Lung microvascular endothelial cell (primary cell): ENCODE measurements around the gene CDAN1. TPM values are rescaled to one million over a fixed set of nuclear protein-coding genes. Genes with fewer than 3 reads are reported as not detected.
A peak's percentile ranks its signal among the peaks of the same experiment; 100 is the strongest.

Experiments used
- DNase-seq, 2 donors: peaks; one replicate each; pipeline versions ENCODE4 v3.0.0 to v3.0.0-alpha.2; 2010; ENCODE audit warnings: low read depth in 2 of 2
- total RNA-seq: library from RNA; depleted of rRNA; stranded (reverse); fragments of >200 nt; gene quantifications from 2 replicates; pipeline ENCODE4 v1.2.1, GENCODE V29; 2014

CDAN1 gene
- total RNA-seq, 1 donor from 2014 or later, result 8.9 TPM

DNA sequence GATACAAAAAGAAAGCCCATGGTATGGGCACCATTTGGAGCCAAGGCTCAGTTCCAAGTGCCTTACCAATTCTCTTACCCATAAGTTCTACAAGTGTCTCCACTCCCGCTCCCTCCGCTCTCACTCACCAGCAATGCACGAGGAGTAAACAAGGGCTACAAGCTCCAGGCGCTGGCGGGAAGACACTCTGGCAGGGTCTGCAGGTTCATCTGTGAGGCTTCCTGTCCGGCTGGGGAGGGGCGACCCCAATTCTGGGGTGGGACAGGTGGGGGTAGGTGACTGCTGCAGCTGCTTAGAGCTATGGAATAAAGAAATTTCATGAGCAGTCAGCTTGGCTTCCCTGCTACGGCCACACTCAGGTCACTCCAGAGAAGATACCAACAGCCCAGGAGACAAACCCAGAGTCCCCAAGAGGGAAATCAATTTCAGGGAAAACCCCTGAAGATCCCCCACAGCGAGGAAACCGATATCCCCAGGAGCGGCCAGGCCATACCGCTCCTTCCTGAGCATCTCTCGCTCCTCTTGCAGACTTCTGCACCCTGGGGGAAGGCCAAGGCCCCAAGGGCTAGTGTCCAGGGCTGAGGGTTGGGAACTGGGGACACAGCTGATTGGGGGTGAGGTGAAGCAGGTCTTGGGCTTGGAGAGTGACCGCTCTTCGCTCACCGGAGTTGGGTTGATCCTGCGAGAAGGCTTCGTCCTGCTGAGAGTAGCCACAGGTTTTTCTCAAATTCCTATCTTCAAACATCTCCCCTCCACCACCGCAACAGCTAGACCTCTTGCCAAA, 1.4 kb downstream of the CDAN1 start:
- DNase-seq, result no peak

- DNase-seq, result no peak
Observed at GRCh38 chr15:42734076-42734672, 2.8 kb downstream of the CDAN1 start.

DNA sequence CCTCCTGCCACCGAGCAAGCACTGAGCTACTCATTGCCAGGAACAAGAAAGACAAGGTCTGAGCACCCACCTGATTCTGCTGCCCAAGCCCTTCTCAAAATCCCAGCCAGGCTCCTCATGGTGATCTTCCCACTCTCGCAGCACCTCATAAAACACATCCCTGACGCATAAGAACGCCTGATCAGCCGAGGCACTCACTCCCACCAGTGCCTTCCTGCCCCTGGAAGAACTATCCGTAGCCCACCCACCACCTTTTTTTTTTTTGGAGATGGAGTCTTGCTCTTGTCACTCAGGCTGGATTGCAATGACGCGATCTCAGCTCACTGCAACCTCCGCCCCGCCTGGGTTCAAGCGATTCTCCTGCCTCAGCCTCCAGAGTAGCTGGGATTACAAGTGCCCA, 3.9 kb downstream of the CDAN1 start:
- DNase-seq, result no peak

GRCh38 chr15:42732095-42732827, 4.7 kb downstream of the CDAN1 start:
- DNase-seq, result no peak

DNA sequence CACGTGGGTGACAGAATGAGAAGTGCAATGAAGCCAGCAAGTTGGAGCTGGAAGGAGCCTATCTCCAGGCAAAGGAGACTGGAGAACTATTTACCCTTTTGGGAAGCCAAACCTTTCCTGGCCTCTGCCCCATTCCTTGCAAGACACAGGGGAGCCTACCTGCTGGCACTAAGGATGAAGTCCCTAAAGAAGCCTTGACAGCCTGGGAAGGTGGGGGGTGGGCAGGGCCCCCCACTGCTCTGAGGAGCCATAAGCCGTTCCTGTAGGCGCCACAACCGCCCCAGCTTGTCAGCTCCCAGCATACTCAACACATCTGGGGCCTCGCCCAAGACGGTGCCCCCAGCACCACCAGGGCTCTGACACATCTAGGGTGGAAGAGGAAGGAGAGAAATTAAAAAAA, 5.5 kb downstream of the CDAN1 start:
- DNase-seq, result no peak

GRCh38 chr15:42730536-42730935, 6.4 kb downstream of the CDAN1 start:
- no peak for DNase-seq

- DNase-seq, result no peak
Observed at GRCh38 chr15:42730135-42730534, 6.8 kb downstream of the CDAN1 start.

- DNase-seq, result no peak
Observed at GRCh38 chr15:42729409-42729808, 7.5 kb downstream of the CDAN1 start.

DNA sequence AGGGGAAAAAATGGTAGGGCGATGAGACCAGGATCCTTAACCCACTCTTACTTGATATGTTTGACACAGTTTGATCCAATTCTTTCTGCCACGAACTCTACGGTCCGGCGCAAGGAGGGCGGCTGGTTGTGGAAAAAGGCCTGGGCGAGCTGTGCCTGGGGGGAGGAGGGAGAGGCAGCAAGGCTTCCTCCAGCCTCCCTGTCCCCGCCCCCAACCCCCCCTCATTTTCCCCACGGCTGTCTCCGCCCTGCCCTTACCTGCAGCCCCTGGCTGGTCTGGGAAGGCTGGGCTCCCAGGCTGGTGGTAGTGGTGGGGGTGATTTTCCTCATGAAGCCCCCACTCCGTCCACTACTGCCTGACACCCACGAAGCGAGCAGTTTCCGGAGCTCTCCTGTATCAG, 8.0 kb downstream of the CDAN1 start:
- no peak for DNase-seq

DNA sequence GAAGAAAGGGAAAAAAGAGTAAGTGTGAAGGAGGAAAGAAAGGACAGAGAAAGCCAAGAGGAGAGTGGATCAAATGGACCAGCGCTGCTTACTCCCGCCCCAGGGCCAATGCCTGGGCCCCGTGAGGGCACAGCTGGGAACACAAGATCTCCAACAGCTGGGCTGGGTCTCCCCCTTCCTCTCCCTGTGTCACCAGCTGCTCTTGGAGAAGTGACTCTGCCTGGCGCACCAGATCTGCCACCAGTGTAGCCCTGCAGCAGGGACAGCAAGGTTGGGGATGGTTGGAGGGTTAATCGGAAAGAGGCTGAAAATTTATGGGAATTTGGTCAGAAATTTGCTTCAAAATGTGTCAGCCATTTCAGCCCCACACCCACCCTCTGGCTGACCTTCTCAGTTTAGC, 8.4 kb downstream of the CDAN1 start:
- DNase-seq, result no peak

GRCh38 chr15:42727750-42728381, 9.1 kb downstream of the CDAN1 start:
- DNase-seq, result no peak

- no peak for DNase-seq
Observed at GRCh38 chr15:42726114-42726513, 10.8 kb downstream of the CDAN1 start.

DNA sequence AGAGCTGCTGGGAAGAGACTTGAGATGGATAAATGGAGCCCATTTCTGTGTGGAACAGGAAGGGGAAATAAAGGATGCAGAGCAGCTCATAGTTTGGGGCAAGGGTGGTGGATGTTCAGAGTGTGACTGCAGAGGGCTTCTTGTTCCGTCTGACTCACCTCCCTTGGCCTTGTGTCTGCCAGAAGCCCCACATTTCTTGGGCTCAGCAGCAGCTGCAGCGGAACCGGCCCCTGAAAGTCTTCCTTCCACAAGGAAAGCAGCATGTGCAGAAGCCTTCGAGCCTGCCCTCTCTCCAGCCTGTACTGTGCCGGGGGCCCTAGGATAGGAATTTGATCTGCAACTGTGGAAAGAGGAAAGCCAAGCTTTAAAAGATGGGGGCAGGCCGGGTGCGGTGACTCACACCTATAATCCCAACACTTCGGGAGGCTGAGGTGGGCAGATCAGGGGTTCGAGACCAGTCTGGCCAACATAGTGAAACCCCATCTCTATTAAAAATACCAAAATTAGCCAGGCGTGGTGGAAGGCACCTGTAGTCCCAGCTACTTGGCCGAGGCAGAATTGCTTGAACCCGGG, 11.5 kb downstream of the CDAN1 start:
- DNase-seq, result peak in 1 of 2 donors; percentile 17

- no peak for DNase-seq
Observed at GRCh38 chr15:42724276-42724675, 12.7 kb downstream of the CDAN1 start.

- DNase-seq, result peak; percentile 17 to 38
Observed at GRCh38 chr15:42723068-42723467, 13.9 kb downstream of the CDAN1 start.

DNA sequence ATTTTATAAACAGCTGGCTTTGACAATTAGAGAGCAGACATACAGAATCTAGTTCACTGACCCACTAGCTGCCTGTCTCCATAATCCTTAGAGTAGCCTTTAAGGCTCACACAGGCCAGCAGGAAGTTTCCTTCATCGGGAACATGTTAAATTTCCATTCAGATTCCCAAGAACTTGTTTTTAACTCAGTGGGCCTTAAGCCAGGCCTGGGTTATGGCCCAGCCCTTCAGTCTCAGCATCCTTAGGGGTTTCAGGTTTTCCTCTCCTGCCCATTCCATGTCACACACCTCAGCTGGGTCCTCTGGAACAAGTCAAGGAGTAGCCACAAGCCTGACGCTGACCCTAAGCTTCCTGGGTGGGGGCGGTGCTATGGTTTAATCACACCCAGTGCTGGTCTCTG, 15.0 kb downstream of the CDAN1 start:
- no peak for DNase-seq

DNA sequence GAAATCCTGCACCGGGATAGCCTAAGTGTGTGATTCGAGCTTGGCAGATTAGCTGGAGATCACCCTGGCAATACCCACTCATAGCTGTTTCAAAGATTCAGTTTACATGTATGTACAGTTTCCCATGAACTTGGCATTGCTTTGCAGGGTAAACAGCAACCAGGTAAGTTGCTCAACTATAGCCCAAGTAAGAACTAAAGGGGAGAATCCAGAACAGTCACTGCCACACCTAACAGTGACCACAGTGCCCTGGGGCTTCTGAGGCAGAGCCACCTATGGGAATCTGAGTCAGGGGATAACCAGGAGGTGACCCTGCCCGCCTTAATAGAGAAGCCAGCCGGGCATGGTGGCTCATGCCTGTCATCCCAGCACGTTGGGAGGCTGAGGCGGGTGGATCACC, 15.9 kb downstream of the CDAN1 start:
- no peak for DNase-seq

GRCh38 chr15:42720071-42720470, 16.9 kb downstream of the CDAN1 start:
- no peak for DNase-seq

GRCh38 chr15:42719043-42719442, 17.9 kb downstream of the CDAN1 start:
- DNase-seq, result no peak

- no peak for DNase-seq
Observed at GRCh38 chr15:42716626-42717025, 20.3 kb downstream of the CDAN1 start.

DNA sequence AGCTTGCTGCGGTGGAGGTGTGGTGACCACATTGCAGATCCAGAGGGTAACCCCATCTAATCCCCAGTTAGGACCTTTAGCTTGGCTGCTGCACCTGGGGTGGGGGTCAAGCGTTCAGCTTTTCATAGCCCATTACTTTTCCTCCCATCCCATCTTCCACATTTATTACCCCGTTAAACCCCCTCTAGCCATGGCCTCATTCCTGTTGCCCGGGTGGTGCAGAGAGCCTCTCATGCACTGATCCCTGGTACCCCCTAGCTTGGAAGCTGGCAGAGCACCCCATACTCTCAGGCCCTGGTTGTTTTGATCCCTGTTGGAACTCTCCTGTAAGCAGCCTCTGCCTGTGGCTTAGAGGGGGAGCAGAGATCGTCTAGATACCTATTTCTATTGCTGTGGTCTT, 20.8 kb downstream of the CDAN1 start:
- DNase-seq, result no peak

DNA sequence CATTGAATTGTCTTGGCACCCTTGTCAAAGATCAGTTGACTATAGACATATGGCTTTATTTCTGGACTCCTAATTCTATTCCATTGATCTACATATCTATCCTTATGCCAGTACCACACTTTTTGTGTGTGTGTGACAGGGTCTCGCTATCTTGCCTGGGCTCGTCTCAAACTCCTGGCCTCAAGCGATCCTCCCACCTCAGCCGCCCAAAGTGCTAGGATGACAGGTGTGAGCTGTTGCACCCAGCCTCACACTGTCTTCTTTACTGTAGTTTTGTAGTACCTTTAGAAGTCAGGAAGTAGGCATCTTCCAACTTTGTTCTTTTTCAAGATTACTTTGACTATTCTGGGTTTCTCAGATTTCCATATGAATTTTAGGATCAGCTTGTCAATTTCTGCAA, 24.3 kb downstream of the CDAN1 start:
- no peak for DNase-seq
